Panc1 (cell line): ENCODE data around the gene ERCC6L. TPM values are rescaled to one million over a fixed set of nuclear protein-coding genes. Genes with fewer than 3 reads are reported as not detected.

ENCODE experiments used
- ATAC-seq: fragments of 200-7000 bp; cut with Tn5 transposase; 2 replicates; pipeline ENCODE4 v1.9.1; 2020; ENCODE audit warnings: mild to moderate bottlenecking, moderate library complexity
- BruUV-seq: library from RNA; stranded (reverse); fragments of 400-500 nt; replicated peaks from 2 replicates; lab custom pipeline; 2021; lab: Mats Ljungman, UMichigan
- CTCF ChIA-PET: fragments of 300-600 bp; sonication (Branson Sonifier 250); formaldehyde crosslinking; loops from one replicate; lab custom pipeline; 2022; ENCODE audit warnings: antibody characterized with exemption; lab: Charles Lee
- POLR2A ChIA-PET: fragments of 300-600 bp; sonication (Branson Sonifier 250); formaldehyde crosslinking; loops from one replicate; lab custom pipeline; 2022; ENCODE audit warnings: antibody characterized with exemption; lab: Charles Lee
- DNase-seq: peaks from one replicate; pipeline ENCODE4 v3.0.0-alpha.2; 2010; ENCODE audit warnings: low read depth, low spot score
- H3K27ac ChIP-seq: 2 replicates; pipeline ENCODE4 v1.5.1; 2011; ENCODE audit warnings: mild to moderate bottlenecking, low read length, inconsistent platforms
- H3K27me3 ChIP-seq: fragments of 200-500 bp; sonication (Bioruptor generic); 2 replicates; pipeline ENCODE4 v1.6.0; 2014; ENCODE audit warnings: low read length, inconsistent platforms; ENCODE audit not compliant: control insufficient read depth, insufficient read depth
- H3K36me3 ChIP-seq: fragments of 200-500 bp; sonication (Bioruptor generic); 2 replicates; pipeline ENCODE4 v1.5.1; 2014; ENCODE audit warnings: inconsistent platforms, mild to moderate bottlenecking, low read length, moderate library complexity; ENCODE audit not compliant: control insufficient read depth, insufficient read depth
- H3K4me1 ChIP-seq: 2 replicates; pipeline ENCODE4 v1.5.1; 2011; ENCODE audit warnings: inconsistent platforms, mild to moderate bottlenecking, low read length, moderate library complexity; ENCODE audit not compliant: control insufficient read depth, insufficient read depth
- H3K4me3 ChIP-seq, 2 experiments: 2 replicates each; pipeline ENCODE4 v1.5.1; 2011 to 2012; ENCODE audit warnings: low read depth in 2 of 2, low read length in 2 of 2, mild to moderate bottlenecking in 2 of 2, inconsistent platforms in 1 of 2, moderate library complexity in 1 of 2
- H3K9me3 ChIP-seq: fragments of 200-500 bp; sonication (Bioruptor generic); 2 replicates; pipeline ENCODE4 v1.5.1; 2014; ENCODE audit warnings: low read depth, mild to moderate bottlenecking, inconsistent platforms, low read length, moderate library complexity; ENCODE audit not compliant: control insufficient read depth, insufficient read depth
- POLR2AphosphoS5 ChIP-seq: IDR thresholded peaks from 2 replicates; pipeline ENCODE4 v1.6.1; 2012; ENCODE audit warnings: mild to moderate bottlenecking, low read depth, low read length, moderate library complexity
- SIN3A ChIP-seq: IDR thresholded peaks from 2 replicates; pipeline ENCODE4 v1.6.1; 2012; ENCODE audit warnings: low read depth, mild to moderate bottlenecking, low read length, moderate library complexity, borderline replicate concordance; ENCODE audit not compliant: insufficient read depth
- in situ Hi-C: cut with HindIII; loops from 2 replicates; pipeline ENCODE4 v1.10.0; 2016; ENCODE audit warnings: low sequenced_read_pairs, low pct_unique_long_range_greater_than_20kb
- intact Hi-C: fragments of 100-400 bp; cut with micrococcal nuclease; formaldehyde crosslinking; loops from one replicate; pipeline ENCODE4 v1.10.0; 2022; ENCODE audit not compliant: unreplicated experiment
- total RNA-seq: library from RNA; stranded (reverse); gene quantifications from one replicate; pipeline ENCODE4 v1.2.1, GENCODE V29; 2021; ENCODE audit not compliant: unreplicated experiment
- TF ChIP-seq, protein P1 (sequence below), 2 experiments: IDR thresholded peaks; 2 replicates each; pipeline ENCODE4 v1.6.1; 2011 to 2012; ENCODE audit warnings: low read depth in 2 of 2, control low read depth in 1 of 2, low read length in 1 of 2, mild to moderate bottlenecking in 1 of 2, moderate library complexity in 1 of 2; ENCODE audit not compliant: insufficient read depth in 1 of 2

Gene ERCC6L
- total RNA-seq, 1 experiment from 2014 or later = 17.3 TPM

GRCh38 chrX:72271091-72271788 is 32.4 kb upstream of the ERCC6L start:
- Histone ChIP-seq H3K9me3 (no peaks in the 10 kb centered on the region), H3K27ac (no peak overlapping the region), H3K4me1 (peaks cover 38% of the 10 kb centered on the region), H3K27me3 (no peaks in the 10 kb centered on the region), H3K36me3 (peaks cover 37% of the 10 kb centered on the region), H3K4me3 (no peak overlapping the region)
- CTCF ChIA-PET = no interaction called here
- ATAC-seq = no peak
- in situ Hi-C loops = no loop called here
- intact Hi-C loops = no loop called here
- DNase-seq = no peak
- BruUV-seq = no TSS peak
- POLR2A ChIA-PET = interaction anchor here (0.7 kb wide), 2 partner anchors 91 to 350 kb away, joined by 3 to 20 read pairs; no protein-coding TSS in a partner anchor
- TF ChIP-seq, protein P1, sequence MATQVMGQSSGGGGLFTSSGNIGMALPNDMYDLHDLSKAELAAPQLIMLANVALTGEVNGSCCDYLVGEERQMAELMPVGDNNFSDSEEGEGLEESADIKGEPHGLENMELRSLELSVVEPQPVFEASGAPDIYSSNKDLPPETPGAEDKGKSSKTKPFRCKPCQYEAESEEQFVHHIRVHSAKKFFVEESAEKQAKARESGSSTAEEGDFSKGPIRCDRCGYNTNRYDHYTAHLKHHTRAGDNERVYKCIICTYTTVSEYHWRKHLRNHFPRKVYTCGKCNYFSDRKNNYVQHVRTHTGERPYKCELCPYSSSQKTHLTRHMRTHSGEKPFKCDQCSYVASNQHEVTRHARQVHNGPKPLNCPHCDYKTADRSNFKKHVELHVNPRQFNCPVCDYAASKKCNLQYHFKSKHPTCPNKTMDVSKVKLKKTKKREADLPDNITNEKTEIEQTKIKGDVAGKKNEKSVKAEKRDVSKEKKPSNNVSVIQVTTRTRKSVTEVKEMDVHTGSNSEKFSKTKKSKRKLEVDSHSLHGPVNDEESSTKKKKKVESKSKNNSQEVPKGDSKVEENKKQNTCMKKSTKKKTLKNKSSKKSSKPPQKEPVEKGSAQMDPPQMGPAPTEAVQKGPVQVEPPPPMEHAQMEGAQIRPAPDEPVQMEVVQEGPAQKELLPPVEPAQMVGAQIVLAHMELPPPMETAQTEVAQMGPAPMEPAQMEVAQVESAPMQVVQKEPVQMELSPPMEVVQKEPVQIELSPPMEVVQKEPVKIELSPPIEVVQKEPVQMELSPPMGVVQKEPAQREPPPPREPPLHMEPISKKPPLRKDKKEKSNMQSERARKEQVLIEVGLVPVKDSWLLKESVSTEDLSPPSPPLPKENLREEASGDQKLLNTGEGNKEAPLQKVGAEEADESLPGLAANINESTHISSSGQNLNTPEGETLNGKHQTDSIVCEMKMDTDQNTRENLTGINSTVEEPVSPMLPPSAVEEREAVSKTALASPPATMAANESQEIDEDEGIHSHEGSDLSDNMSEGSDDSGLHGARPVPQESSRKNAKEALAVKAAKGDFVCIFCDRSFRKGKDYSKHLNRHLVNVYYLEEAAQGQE (IDR thresholded peaks at IDR 0.05; ENCODE audit: insufficient read depth in 1 of 2, low read depth in 2 of 2, low read length in 1 of 2) = no peak
- TF ChIP-seq SIN3A = no peak
- TF ChIP-seq POLR2AphosphoS5 = no peak; the same call in 1 of the 2 replicates

GRCh38 chrX:72270316-72270866 is 31.6 kb upstream of the ERCC6L start:
- Histone ChIP-seq H3K36me3 (peaks cover 31% of the 10 kb centered on the region; the same call in 1 of the 2 replicates), H3K27me3 (no peaks in the 10 kb centered on the region), H3K27ac (no peak overlapping the region), H3K4me1 (peaks cover 38% of the 10 kb centered on the region), H3K9me3 (no peaks in the 10 kb centered on the region), H3K4me3 (no peak overlapping the region)
- BruUV-seq = no TSS peak
- no peak for DNase-seq
- ATAC-seq = peak; percentile 41
- TF ChIP-seq, protein P1 (IDR thresholded peaks at IDR 0.05; ENCODE audit: insufficient read depth in 1 of 2, low read depth in 2 of 2, low read length in 1 of 2) = no peak
- TF ChIP-seq SIN3A = no peak
- in situ Hi-C loops = no loop called here
- ChIA-PET POLR2A (interaction anchor here (0.7 kb wide), 1 partner anchor 92 kb away, joined by 3 read pairs; no protein-coding TSS in a partner anchor), CTCF (no interaction called here)
- intact Hi-C loops = no loop called here
